H1 (cell line): ENCODE measurements around the gene RWDD4. TPM values are rescaled to one million over a fixed set of nuclear protein-coding genes. Genes with fewer than 3 reads are reported as not detected.

Source experiments
- CTCF ChIA-PET: fragments of 300-600 bp; sonication (Branson Sonifier 250); formaldehyde crosslinking; loops from one replicate; lab custom pipeline; 2021; ENCODE audit not compliant: partially characterized antibody; lab: Charles Lee
- POLR2A ChIA-PET: fragments of 300-600 bp; sonication (Branson Sonifier 250); formaldehyde crosslinking; loops from one replicate; lab custom pipeline; 2021; ENCODE audit warnings: inconsistent platforms; ENCODE audit not compliant: partially characterized antibody; lab: Charles Lee
- DNase-seq, 2 experiments: peaks; one replicate each; pipeline versions ENCODE4 v3.0.0 to v3.0.0-alpha.2; 2010 to 2022; ENCODE audit warnings: low spot score in 2 of 2, low read depth in 1 of 2, mixed read lengths in 1 of 2
- FAIRE-seq: peaks from 2 replicates; lab custom pipeline; 2011; peaks lifted over from hg19 to GRCh38; lab: Jason Lieb, UNC
- H2AFZ ChIP-seq: 2 replicates; pipeline ENCODE4 v1.8.1; 2012; ENCODE audit warnings: low read length, inconsistent platforms
- H2AK5ac ChIP-seq: 2 replicates; pipeline ENCODE4 v1.6.1; 2013; ENCODE audit warnings: low read depth, low read length
- H2BK120ac ChIP-seq: replicated peaks from 2 replicates; pipeline ENCODE3; 2013; ENCODE audit warnings: low read depth, low read length, inconsistent platforms
- H2BK12ac ChIP-seq: 2 replicates; pipeline ENCODE4 v1.6.1; 2013; ENCODE audit warnings: low read depth, low read length
- H2BK15ac ChIP-seq: 2 replicates; pipeline ENCODE4 v1.6.1; 2013; ENCODE audit warnings: low read length
- H2BK20ac ChIP-seq: 2 replicates; pipeline ENCODE4 v1.6.1; 2013; ENCODE audit warnings: low read length
- H2BK5ac ChIP-seq: 2 replicates; pipeline ENCODE4 v1.6.1; 2013; ENCODE audit warnings: low read depth, low read length
- H3K14ac ChIP-seq: 2 replicates; pipeline ENCODE4 v1.6.1; 2013; ENCODE audit warnings: inconsistent platforms; ENCODE audit not compliant: insufficient read length
- H3K18ac ChIP-seq: 2 replicates; pipeline ENCODE4 v1.6.1; 2013; ENCODE audit warnings: low read length; ENCODE audit errors: extremely low read depth
- H3K23ac ChIP-seq: 2 replicates; pipeline ENCODE4 v1.6.1; 2013; ENCODE audit warnings: inconsistent platforms; ENCODE audit not compliant: insufficient read length
- H3K23me2 ChIP-seq: 2 replicates; pipeline ENCODE4 v1.6.1; 2013; ENCODE audit warnings: low read depth, low read length
- H3K27ac ChIP-seq: 2 replicates; pipeline ENCODE4 v1.6.1; 2011; ENCODE audit warnings: low read depth, low read length, inconsistent platforms
- H3K27me3 ChIP-seq, 4 experiments: replicated peaks in 1 of 4; 1 replicate in 1 of 4; 2 replicates in 3 of 4; pipeline versions ENCODE4 v1.6.1 to v1.8.1; 2011 to 2013; ENCODE audit warnings: low read length in 3 of 4, mild to moderate bottlenecking in 3 of 4, inconsistent platforms in 2 of 4, mixed read lengths in 2 of 4, moderate library complexity in 1 of 4; ENCODE audit not compliant: control insufficient read depth in 3 of 4, insufficient read depth in 3 of 4; ENCODE audit errors: extremely low read depth in 1 of 4
- H3K36me3 ChIP-seq, 4 experiments: 2 replicates each; pipeline versions ENCODE4 v1.6.1 to v1.8.1; 2011 to 2013; ENCODE audit warnings: mild to moderate bottlenecking in 4 of 4, low read length in 3 of 4, moderate library complexity in 2 of 4, control low read depth in 1 of 4, inconsistent platforms in 1 of 4; ENCODE audit not compliant: insufficient read depth in 4 of 4, control insufficient read depth in 2 of 4
- H3K4ac ChIP-seq: replicated peaks from 2 replicates; pipeline ENCODE3; 2013; ENCODE audit warnings: low read length, low read depth, mixed read lengths, inconsistent platforms; ENCODE audit not compliant: insufficient read length
- H3K4me1 ChIP-seq, 4 experiments: replicated peaks in 1 of 4; 1 replicate in 1 of 4; 2 replicates in 3 of 4; pipeline versions ENCODE4 v1.6.1 to v1.8.1; 2011 to 2013; ENCODE audit warnings: low read length in 3 of 4, inconsistent platforms in 2 of 4, mixed read lengths in 1 of 4; ENCODE audit not compliant: insufficient read depth in 4 of 4, control insufficient read depth in 3 of 4
- H3K4me2 ChIP-seq, 2 experiments: 2 replicates each; pipeline versions ENCODE4 v1.6.1 to v1.8.1; 2011 to 2013; ENCODE audit warnings: low read depth in 2 of 2, low read length in 2 of 2, control low read depth in 1 of 2, inconsistent platforms in 1 of 2, mild to moderate bottlenecking in 1 of 2; ENCODE audit not compliant: insufficient read depth in 1 of 2
- H3K4me3 ChIP-seq, 4 experiments: fragments of 200-600, 300-600 bp in 1 of 4; sonication (generic), shearing (Covaris generic), sonication (Bioruptor Twin) in 1 of 4; 2 replicates each; pipeline versions ENCODE4 v1.5.1 to v1.8.1; 2011 to 2016; ENCODE audit warnings: low read length in 4 of 4, low read depth in 3 of 4, control low read depth in 2 of 4, inconsistent platforms in 2 of 4, mild to moderate bottlenecking in 2 of 4, mixed read lengths in 1 of 4, moderate library complexity in 1 of 4; ENCODE audit not compliant: insufficient read depth in 2 of 4; ENCODE audit errors: extremely low read depth in 1 of 4
- H3K56ac ChIP-seq: replicated peaks from 2 replicates; pipeline ENCODE3; 2013; ENCODE audit warnings: low read depth, mild to moderate bottlenecking, mixed read lengths, low read length, inconsistent platforms; ENCODE audit not compliant: insufficient read length
- H3K79me1 ChIP-seq: 2 replicates; pipeline ENCODE4 v1.6.1; 2013; ENCODE audit warnings: low read depth, low read length, control low read depth
- H3K79me2 ChIP-seq, 2 experiments: 2 replicates each; pipeline versions ENCODE4 v1.6.1 to v1.8.1; 2012 to 2013; ENCODE audit warnings: low read length in 2 of 2, mild to moderate bottlenecking in 2 of 2, inconsistent platforms in 1 of 2; ENCODE audit not compliant: insufficient read depth in 2 of 2, control insufficient read depth in 1 of 2
- H3K9ac ChIP-seq, 4 experiments: replicated peaks in 1 of 4; 1 replicate in 1 of 4; 2 replicates in 3 of 4; pipeline versions ENCODE4 v1.6.1 to v1.8.1; 2011 to 2013; ENCODE audit warnings: low read depth in 3 of 4, low read length in 3 of 4, control low read depth in 2 of 4, mild to moderate bottlenecking in 2 of 4, moderate library complexity in 2 of 4, inconsistent platforms in 1 of 4; ENCODE audit errors: extremely low read depth in 1 of 4
- H3K9me3 ChIP-seq, 2 experiments: 2 replicates each; pipeline versions ENCODE4 v1.6.1 to v1.8.1; 2012 to 2013; ENCODE audit warnings: mild to moderate bottlenecking in 2 of 2, moderate library complexity in 2 of 2, control low read depth in 1 of 2, inconsistent platforms in 1 of 2, low read depth in 1 of 2, low read length in 1 of 2, mixed read lengths in 1 of 2; ENCODE audit not compliant: insufficient read depth in 2 of 2
- H4K20me1 ChIP-seq, 2 experiments: replicated peaks in 1 of 2; 2 replicates each; pipeline versions ENCODE3 to v1.8.1; 2011 to 2013; ENCODE audit warnings: inconsistent platforms in 2 of 2, low read length in 2 of 2, mild to moderate bottlenecking in 1 of 2; ENCODE audit not compliant: insufficient read depth in 2 of 2, control insufficient read depth in 1 of 2
- H4K5ac ChIP-seq: 2 replicates; pipeline ENCODE4 v1.6.1; 2013; ENCODE audit warnings: low read length, low read depth, mixed read lengths, inconsistent platforms; ENCODE audit not compliant: insufficient read length
- H4K8ac ChIP-seq: 2 replicates; pipeline ENCODE4 v1.8.0; 2013; ENCODE audit warnings: mild to moderate bottlenecking, moderate library complexity, low read length, inconsistent platforms; ENCODE audit not compliant: insufficient read depth; ENCODE audit errors: extremely low read depth
- H4K91ac ChIP-seq: replicated peaks from 2 replicates; pipeline ENCODE3; 2013; ENCODE audit warnings: low read length, mixed read lengths, inconsistent platforms; ENCODE audit not compliant: insufficient read length
- WGBS, 2 experiments: shearing (Covaris generic) in 1 of 2; methylation state at CpG; one replicate each; pipeline versions ENCODE4 v1.1.6 to v1.1.7; 2013 to 2015; ENCODE audit warnings: low lambda C conversion rate in 2 of 2, mixed read lengths in 2 of 2, inconsistent platforms in 1 of 2, low coverage in 1 of 2, missing lambda C conversion rate in 1 of 2; ENCODE audit not compliant: insufficient replicate concordance in 2 of 2, insufficient coverage in 1 of 2, insufficient read length in 1 of 2; ENCODE audit errors: extremely low coverage in 1 of 2, missing lambda C conversion rate in 1 of 2; 5-methylcytosine and 5-hydroxymethylcytosine counted together
- polyA plus RNA-seq, 7 experiments: library from polyadenylated mRNA; depleted of rRNA in 3 of 7; stranded (reverse) in 5 of 7; unstranded in 2 of 7; fragments of >200 nt in 5 of 7; fragments of 200-250 nt in 2 of 7; gene quantifications; 1 replicate in 5 of 7; 2 replicates in 1 of 7; 4 replicates in 1 of 7; pipeline versions ENCODE4 v1.2.1 to v1.2.3, GENCODE V29; 2011 to 2013; ENCODE audit warnings: missing spikeins in 2 of 7, mixed read lengths in 2 of 7
- total RNA-seq: library from RNA; stranded (reverse); fragmentation: NEBNext Ultra II Directional; extraction: Animal tissue kit (Norgen Biotek cat#: 25700); gene quantifications from 2 replicates; pipeline ENCODE4 v1.2.1, GENCODE V29; 2021
- TF ChIP-seq, protein P1 (sequence below): IDR thresholded peaks from 2 replicates; pipeline ENCODE4 v1.6.1; 2011; ENCODE audit warnings: low read length, improper control_type of control experiment

The RWDD4 gene
- total and polyA plus RNA-seq, 2 of the 8 experiments (the other 6 are each of a cell fraction or from before 2014, with no cell fraction given), result 5.4 to 18.9 TPM

DNA sequence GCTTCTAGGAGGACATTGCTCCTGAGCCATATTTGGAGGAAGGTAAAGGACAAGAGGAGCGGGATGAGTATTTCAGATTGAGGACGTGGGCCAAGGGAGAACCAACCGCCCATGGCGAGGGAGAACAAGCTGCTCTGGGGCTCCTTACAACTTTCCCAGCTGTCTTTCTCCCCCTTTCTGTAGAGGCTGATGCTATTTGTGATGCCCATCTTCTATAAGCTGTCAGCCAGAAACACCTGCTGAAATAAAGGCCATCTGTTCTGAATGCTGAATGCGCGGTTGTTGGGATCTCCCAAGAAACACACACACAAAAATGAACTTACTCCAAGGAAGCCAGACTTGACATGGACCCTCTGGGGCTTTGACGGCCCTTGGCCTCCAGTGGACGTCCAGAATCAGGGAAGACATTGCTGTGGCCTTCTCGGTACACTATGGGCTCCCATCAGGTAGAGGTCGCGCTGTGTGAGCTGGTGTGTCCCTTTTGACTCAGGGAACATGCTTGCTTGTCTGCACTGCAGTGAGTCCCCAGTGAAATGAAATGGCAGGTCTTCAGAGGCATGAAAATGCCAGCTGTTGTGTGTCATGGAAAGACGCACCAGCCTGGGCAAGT is 30.9 kb downstream of the RWDD4 start:
- ChIA-PET CTCF (no interaction called here), POLR2A (no interaction called here)
- Histone ChIP-seq H4K91ac (no peak overlapping the region), H2BK20ac (no peak overlapping the region), H2BK5ac (no peak overlapping the region), H3K79me2 (no peaks in the 10 kb centered on the region), H3K14ac (no peak overlapping the region), H2BK120ac (no peak overlapping the region), H2AK5ac (no peak overlapping the region), H3K4me2 (no peak overlapping the region), H3K9me3 (no peaks in the 10 kb centered on the region), H3K79me1 (no peaks in the 10 kb centered on the region), H3K56ac (no peak overlapping the region), H3K9ac (no peak overlapping the region), H4K5ac (no peak overlapping the region), H4K8ac (no peak overlapping the region; the same call in 1 of the 2 replicates), H4K20me1 (no peaks in the 10 kb centered on the region), H3K4me3 (no peak overlapping the region), H3K27me3 (no peaks in the 10 kb centered on the region), H3K4me1 (no peaks in the 10 kb centered on the region), H3K4ac (no peak overlapping the region), H3K18ac (no peak overlapping the region), H3K23ac (no peak overlapping the region), H3K23me2 (no peaks in the 10 kb centered on the region), H2AFZ (no peak overlapping the region), H2BK12ac (no peak overlapping the region), H3K36me3 (no peaks in the 10 kb centered on the region), H2BK15ac (no peak overlapping the region), H3K27ac (no peak overlapping the region)
- TF ChIP-seq, protein P1, sequence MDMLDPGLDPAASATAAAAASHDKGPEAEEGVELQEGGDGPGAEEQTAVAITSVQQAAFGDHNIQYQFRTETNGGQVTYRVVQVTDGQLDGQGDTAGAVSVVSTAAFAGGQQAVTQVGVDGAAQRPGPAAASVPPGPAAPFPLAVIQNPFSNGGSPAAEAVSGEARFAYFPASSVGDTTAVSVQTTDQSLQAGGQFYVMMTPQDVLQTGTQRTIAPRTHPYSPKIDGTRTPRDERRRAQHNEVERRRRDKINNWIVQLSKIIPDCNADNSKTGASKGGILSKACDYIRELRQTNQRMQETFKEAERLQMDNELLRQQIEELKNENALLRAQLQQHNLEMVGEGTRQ, result no peak
- no peak for FAIRE-seq
- no peak for DNase-seq
- WGBS, 2 experiments, result 89% methylated on average over 12 of the region's 12 CpGs; no CpG with 5 or more reads in 1 of the 2 experiments
